ENCODE measurements around the gene CLDN18.

The CLDN18 gene

DNA sequence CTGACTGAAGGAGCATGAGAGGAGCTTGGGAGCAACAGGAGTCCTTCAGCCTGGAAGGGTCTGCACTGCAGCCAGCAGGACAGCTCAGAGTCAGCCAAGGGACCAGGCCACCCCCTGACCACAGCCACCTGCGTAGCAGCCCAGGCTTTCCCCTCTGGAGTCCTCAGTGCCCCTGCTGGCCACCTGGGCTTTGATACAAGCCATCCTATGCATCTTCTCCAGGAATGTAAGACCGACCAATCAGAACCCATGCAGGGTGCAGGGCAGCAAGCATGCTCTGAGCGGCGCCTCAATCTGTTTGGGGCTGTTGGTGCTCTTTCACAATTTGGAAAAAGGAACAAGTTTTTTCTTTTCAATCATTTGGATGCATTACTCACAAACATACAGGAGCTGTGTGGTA lies 53.5 kb downstream of the CLDN18 start:
- DNase-seq (ENCODE audit: low read depth), result no peak

DNA sequence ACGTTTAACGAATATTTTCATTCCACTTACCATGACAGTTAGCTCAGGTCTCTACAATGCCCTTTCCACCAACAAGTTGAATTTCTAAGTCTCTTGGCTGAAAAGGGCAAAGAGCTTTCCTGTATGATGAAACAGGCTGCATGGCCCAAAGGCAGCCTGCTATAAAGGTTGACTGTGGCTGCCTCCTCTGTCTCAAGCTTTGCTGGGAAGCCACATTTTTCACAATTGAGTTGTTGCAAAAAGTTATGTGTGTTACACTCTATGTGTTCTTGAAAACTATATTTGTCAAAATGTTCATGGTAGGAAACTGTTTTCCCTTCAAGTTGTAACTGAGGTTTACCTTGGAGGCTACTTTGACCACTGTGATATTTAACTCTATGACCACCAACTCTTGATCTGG lies 56.0 kb downstream of the CLDN18 start:
- no peak for DNase-seq (ENCODE audit: low read depth)

DNA sequence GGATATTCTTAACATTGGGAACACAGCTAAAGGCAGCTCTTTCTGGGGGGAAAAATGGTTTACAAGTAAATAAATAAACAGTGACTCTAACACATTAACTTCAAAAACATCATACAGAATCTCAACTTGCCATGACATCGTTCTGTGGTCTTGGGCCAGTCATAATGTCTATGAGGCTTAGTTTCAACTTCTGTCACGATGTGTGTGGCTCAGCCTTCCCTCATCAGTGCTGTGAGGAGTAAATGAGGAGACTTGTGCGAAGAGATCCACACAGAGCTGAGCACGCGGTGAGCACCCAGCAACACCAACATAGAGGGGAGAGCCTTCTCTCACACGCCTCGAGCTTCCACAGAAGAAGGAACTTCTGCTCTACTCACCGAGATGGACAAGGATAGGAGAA lies 56.4 kb downstream of the CLDN18 start:
- no peak for DNase-seq (ENCODE audit: low read depth)

DNA sequence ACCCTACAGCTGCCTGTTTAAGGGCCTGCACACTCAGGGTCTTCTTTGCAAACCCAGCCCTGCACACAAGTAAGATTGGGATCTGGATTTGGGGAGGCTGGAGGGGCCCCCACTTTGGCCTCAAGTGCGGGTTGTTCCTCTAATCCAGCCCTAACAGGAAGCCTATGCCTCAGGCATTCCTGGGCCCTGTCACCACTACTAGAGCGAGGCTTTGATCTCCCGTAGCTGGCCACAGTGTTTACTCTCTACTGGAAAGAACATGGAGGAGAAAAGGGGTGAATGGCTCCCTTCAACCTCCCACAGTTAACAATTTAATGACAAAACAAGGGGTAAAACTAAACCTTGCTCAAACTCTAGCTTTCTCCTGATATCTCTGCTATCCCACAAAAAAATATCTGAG lies 57.0 kb downstream of the CLDN18 start:
- no peak for DNase-seq (ENCODE audit: low read depth)

DNA sequence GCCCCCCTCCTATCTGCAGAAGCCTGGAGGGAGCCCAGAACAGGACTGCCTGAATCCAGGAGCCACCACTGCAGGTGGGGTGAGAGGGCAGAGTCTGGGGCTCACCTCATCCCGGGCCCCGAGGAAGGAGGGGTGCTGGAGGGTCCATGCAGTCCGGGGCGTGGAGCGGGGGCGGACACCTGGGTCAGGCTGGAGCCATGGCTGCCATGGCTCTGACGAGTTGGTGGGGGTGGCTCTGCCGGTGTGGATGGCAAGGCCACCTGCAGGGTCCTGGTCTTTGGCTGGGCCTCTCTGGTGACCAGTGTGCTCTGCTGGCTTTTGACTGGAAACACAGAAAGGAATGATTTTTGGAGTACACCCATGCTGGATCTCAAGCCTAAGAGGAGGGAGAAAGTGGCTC lies 58.1 kb downstream of the CLDN18 start:
- DNase-seq (ENCODE audit: low read depth), result no peak

DNA sequence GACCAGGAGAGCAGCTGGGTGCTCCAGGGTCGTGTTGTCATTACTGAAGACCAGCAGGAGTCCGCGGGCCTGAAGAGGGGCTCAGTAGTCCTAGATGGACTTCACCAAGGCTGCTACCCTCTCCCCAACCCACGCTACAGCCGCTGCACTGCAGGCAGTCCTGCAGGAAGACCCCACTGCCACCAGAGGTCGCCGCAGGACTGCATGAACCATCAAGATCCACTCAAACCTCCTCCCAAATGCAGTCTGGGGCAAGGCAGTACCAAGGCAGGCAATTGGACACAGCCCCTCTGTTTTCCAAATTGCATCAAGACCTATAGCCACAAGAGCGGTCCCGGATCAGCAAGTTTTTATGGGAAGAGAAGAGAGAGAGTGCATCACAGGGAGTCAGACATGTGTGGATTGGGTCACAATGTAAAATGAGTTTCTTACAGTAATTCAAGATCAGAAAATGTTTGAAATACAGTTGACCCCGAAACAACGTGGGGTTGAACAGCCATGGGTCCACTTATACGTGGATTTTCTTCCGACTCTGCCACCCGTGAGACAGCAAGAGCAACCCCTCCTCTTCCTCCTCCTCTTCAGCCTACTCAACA lies 58.7 kb downstream of the CLDN18 start:
- peak; percentile 24 for DNase-seq (ENCODE audit: low read depth)

DNA sequence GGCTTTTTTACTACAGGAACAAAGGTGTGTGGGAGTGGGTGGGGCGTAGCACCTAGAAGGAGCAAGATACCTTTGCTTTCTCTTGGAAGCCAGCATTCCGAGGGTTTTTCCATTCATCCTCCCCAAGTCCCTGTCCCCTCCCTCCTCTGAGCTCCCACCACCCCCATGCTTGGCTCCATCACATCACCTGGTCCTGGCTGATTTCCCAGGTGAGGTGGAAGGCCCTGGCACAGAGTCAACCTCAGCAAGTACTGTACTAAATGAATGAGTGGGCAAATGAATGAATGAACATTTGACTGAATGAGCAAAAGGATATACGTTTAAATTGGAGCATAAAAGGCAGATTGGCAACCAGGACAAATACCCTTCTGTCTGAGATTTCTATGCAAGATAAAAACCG lies 60.0 kb downstream of the CLDN18 start:
- DNase-seq (ENCODE audit: low read depth), result no peak

DNA sequence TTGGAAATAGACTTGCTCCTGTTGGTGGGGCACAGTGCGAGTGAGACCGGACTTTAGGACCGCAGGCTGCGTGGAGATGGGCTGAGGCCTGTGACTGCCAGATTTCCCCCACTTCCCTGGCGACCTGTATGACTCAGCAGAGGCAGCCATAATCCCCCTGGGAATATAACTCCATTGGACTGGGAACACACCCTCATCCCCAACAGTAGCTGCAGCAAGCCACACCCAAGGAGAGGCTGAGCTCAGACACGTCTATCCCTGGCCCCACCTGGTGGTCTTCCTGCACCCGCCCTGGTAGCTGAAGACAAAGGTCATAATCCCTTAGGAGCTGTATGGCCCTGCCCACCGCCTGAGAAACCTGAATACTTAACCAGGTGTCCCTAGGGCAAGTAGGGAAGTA lies 62.8 kb downstream of the CLDN18 start:
- no peak for DNase-seq (ENCODE audit: low read depth)

DNA sequence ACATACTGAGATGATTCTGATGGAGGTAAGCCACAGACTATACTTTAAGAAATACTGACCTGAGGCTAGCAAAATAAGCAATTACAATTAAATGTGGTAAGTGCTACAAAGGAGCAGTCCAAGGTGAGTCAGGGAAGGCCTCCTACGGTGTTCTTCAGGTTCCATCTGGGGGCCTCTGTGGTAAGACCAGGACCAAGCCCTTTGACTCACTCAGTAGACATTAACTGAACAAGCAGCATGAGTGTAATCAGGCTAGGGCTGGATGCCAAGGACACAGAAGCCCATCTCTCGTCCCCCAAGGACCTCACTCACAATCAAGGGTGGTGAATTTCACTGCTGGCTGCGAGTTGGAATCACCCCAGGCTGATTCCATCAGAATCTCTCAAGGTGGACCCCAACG lies 68.1 kb downstream of the CLDN18 start:
- peak; percentile 16 for DNase-seq (ENCODE audit: low read depth)

DNA sequence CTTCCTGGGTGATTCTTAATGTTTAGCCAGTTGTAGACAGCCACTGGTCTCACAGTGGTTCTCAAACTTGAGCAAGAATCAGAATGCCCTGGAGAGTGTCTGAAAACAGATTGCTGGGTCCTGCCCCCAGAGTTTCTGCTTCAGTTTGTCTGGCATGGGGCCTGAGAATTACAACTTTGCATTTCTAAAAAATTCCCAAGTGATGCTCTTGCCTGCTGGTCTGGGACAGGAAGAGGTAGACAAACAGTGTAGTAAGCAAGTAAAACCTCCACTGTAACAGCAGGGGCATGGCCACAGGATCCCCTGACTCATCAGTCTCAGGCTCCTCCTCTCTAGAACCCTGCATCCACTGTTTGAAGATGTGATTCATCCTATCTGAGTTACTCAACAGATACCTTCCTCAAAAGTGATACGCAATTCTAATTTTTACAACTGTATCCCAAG lies 69.0 kb downstream of the CLDN18 start:
- DNase-seq (ENCODE audit: low read depth), result peak; percentile 95

DNA sequence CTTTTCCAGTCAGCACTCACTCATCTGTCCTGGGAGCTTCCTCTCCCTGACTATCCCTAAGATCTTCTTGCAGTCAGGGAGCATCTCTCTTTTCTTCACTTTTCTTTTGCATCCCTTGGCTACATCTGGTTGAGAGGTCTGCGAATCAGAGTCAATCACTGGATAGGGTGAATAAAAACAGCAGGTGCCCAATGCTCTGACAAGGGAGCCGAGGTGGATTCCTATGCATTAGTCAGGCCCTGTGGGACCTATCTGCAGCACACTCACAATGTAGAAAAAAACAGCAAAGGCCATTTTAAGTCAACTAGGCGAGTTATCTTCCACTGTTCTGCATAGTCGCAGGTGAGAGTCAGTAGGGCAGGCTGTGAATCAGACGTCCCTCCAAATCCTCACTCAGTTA lies 69.9 kb downstream of the CLDN18 start:
- DNase-seq (ENCODE audit: low read depth), result no peak

DNA sequence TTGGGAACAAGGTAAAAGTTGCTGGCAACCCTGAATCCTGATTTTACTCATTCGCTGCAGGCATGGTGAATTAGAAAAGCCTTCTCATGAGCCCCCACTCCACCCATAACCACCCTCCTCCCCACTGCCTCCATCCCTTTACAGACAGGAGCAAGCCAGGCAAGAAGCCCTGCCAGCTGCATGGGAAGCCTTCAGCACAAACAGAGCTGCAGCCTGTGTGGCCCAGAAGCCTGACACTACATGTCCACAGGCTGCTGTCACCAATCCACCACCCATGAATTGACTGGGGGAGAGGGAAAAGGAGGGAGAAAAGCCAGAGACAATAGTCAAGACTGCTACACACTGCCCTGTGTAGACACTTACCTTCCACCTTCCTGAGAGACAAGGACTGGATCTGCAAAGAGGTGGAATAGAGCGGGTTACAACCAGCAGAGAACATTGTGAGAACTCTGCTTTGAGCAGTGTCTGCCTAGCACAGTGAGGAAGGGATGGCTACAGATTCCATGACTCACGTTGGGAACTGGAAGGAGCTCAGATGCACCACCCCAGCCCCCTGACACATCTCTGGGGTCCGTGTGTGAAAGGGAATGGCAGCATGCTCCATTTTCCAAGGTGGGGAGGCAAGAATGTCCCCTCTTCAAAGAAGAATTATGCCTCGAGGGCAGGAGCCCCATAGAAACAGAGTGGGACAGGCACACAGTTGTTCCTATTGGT lies 71.6 kb downstream of the CLDN18 start:
- no peak for DNase-seq (ENCODE audit: low read depth)

DNA sequence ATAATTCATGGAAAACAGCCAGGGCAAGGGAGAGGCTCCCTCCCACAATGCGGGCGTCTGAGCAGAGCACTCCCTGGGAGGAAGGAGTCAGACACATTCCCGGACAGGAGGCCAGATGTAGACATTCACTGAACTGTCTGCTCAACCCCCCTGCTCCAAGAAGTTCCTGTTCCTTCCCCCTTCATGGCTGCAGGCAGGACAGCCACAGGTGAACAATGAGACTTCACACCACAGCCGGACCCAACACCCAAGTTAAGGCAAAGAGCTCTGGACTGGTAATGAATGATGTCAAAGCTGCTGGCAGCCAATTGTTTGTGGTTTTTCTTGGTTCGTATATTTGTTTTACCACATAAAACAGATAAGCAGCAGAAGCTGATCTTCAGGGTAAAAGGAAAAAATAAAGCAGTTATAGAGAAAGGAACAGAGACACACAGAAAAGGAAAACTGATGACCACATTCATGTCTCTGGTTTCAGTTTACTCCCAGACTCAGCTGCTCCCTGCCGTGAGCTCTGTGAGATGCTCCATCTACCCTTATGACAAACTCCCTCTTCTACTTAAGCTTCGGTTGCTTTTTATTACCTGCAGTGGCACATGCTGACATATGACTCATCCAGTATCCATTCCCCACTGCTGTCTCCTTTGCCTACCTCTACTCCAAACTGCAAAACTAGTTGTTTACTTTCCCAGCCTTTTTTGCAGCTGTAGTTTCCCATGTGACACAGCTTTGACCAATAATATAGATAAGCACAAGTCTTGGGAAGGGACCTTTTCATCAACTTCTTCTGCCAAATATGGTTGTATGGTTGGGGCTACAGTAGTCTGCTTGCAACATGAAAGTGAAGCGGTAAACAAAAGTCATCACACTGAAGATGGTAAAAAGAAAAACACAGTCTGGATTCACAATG lies 72.4 kb downstream of the CLDN18 start:
- peak; percentile 37 for DNase-seq (ENCODE audit: low read depth)

DNA sequence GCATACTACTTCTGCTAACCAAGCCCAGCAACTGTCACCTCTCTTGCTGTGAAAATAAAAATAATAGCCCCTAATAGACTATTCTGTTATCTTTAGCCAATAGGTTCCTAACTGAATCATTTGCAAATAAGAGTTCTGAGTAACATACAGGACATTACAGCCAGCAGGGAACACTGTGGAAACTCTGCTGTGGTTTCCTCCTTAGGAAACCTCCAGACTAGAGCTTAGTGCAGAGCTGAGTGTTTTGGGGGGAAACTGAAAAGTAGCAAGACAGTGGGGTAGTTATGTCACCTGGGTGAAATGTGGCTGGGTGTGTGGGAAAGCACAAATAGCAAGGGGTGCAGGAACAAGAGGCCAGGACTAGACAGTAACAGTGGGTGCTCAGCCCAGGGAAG lies 73.0 kb downstream of the CLDN18 start:
- no peak for DNase-seq (ENCODE audit: low read depth)

Measured in HS-5 (cell line).